Neural progenitor cell (in vitro differentiated cells): ENCODE data around the gene MESP2. TPM values are rescaled to one million over a fixed set of nuclear protein-coding genes. Genes with fewer than 3 reads are reported as not detected.
A peak's percentile ranks its signal among the peaks of the same experiment; 100 is the strongest.

Experiments used
- DNase-seq: peaks from one replicate; pipeline ENCODE4 v3.0.0-alpha.2; 2016; ENCODE audit warnings: low spot score
- H2AFZ ChIP-seq: fragments of 200-600 bp; sonication (generic); replicated peaks from 2 replicates; pipeline ENCODE4 v1.6.1; 2016; ENCODE audit warnings: antibody characterized with exemption
- H3F3A ChIP-seq: fragments of 200-600 bp; sonication (generic); 2 replicates; pipeline ENCODE4 v1.6.1; 2016; ENCODE audit warnings: antibody characterized with exemption, low read depth
- H3K27ac ChIP-seq: fragments of 200-600 bp; sonication (generic); 2 replicates; pipeline ENCODE4 v1.5.1; 2016; ENCODE audit warnings: mild to moderate bottlenecking
- H3K27me3 ChIP-seq: fragments of 200-600 bp; sonication (generic); 2 replicates; pipeline ENCODE4 v1.6.1; 2016; ENCODE audit warnings: mild to moderate bottlenecking, moderate library complexity
- H3K36me3 ChIP-seq: fragments of 200-600 bp; sonication (generic); 2 replicates; pipeline ENCODE4 v1.5.1; 2016
- H3K4me1 ChIP-seq: fragments of 200-600 bp; sonication (generic); 2 replicates; pipeline ENCODE4 v1.6.1; 2016; ENCODE audit warnings: mixed run types
- H3K4me2 ChIP-seq: fragments of 200-600 bp; sonication (generic); 2 replicates; pipeline ENCODE4 v1.6.1; 2016
- H3K4me3 ChIP-seq: fragments of 200-600 bp; sonication (generic); 2 replicates; pipeline ENCODE4 v1.5.1; 2016
- H3K79me2 ChIP-seq: fragments of 200-600 bp; sonication (generic); 2 replicates; pipeline ENCODE4 v1.6.1; 2016; ENCODE audit warnings: low read depth
- H3K9ac ChIP-seq: fragments of 200-600 bp; sonication (generic); 2 replicates; pipeline ENCODE4 v1.6.1; 2016
- H3K9me3 ChIP-seq: fragments of 200-600 bp; sonication (generic); 2 replicates; pipeline ENCODE4 v1.5.1; 2016; ENCODE audit warnings: low read depth
- H4K20me1 ChIP-seq: fragments of 200-600 bp; sonication (generic); 2 replicates; pipeline ENCODE4 v1.6.1; 2016; ENCODE audit warnings: low read depth
- H3K27ac Mint-ChIP-seq: 3 replicates; pipeline ENCODE4 v1.8.0; 2021; ENCODE audit warnings: mixed read lengths
- H3K27me3 Mint-ChIP-seq: 2 replicates; pipeline ENCODE4 v1.8.0; 2022; ENCODE audit warnings: low read depth, mild to moderate bottlenecking, inconsistent platforms, moderate library complexity, mixed read lengths; ENCODE audit not compliant: insufficient read depth
- H3K36me3 Mint-ChIP-seq: 3 replicates; pipeline ENCODE4 v1.8.0; 2021; ENCODE audit warnings: mixed read lengths
- H3K4me1 Mint-ChIP-seq: 3 replicates; pipeline ENCODE4 v1.8.0; 2021; ENCODE audit warnings: mixed read lengths
- H3K4me3 Mint-ChIP-seq: 3 replicates; pipeline ENCODE4 v1.8.0; 2021; ENCODE audit warnings: mild to moderate bottlenecking, moderate library complexity, mixed read lengths
- H3K9me3 Mint-ChIP-seq: 3 replicates; pipeline ENCODE4 v1.8.0; 2020; ENCODE audit warnings: mixed read lengths
- CTCF ChIP-seq: fragments of 200-600 bp; sonication (generic); IDR thresholded peaks from 2 replicates; pipeline ENCODE4 v1.5.1; 2017; ENCODE audit warnings: antibody characterized with exemption, mild to moderate bottlenecking
- EZH2 ChIP-seq: fragments of 200-600 bp; sonication (generic); IDR thresholded peaks from 2 replicates; pipeline ENCODE4 v1.6.1; 2017; ENCODE audit warnings: antibody characterized with exemption, mild to moderate bottlenecking, moderate library complexity
- EZH2phosphoT487 ChIP-seq: fragments of 200-600 bp; sonication (generic); IDR thresholded peaks from 2 replicates; pipeline ENCODE4 v1.6.1; 2017; ENCODE audit warnings: antibody characterized with exemption
- total RNA-seq: library from RNA; depleted of rRNA; stranded (reverse); fragments of >200 nt; gene quantifications from 2 replicates; pipeline ENCODE4 v1.2.3, GENCODE V29; 2015; ENCODE audit warnings: low replicate concordance

Gene MESP2
- total RNA-seq, 1 donor from 2014 or later, result not detected

- Histone ChIP-seq H3K79me2 (no peaks in the 10 kb centered on the region), H3K4me1 (no peaks in the 10 kb centered on the region), H3K27ac (no peak overlapping the region), H3K36me3 (no peaks in the 10 kb centered on the region), H3K9me3 (no peaks in the 10 kb centered on the region), H3K9ac (no peak overlapping the region), H2AFZ (no peak overlapping the region), H4K20me1 (peaks cover 14% of the 10 kb centered on the region), H3K4me2 (peak overlapping the region; percentile 77), H3K4me3 (no peak overlapping the region), H3K27me3 (peaks cover 85% of the 10 kb centered on the region), H3F3A (peaks cover 11% of the 10 kb centered on the region)
- no peaks in the 10 kb centered on the region for H3K9me3 Mint-ChIP-seq
- H3K36me3 Mint-ChIP-seq, result no peaks in the 10 kb centered on the region
- H3K27me3 Mint-ChIP-seq, result peaks cover 25% of the 10 kb centered on the region
- no peak overlapping the region for H3K4me3 Mint-ChIP-seq
- H3K4me1 Mint-ChIP-seq, result peaks cover 3% of the 10 kb centered on the region
- no peak for TF ChIP-seq EZH2
- TF ChIP-seq EZH2phosphoT487, result no peak
- no peak for TF ChIP-seq CTCF
- no peak for DNase-seq
- no peak overlapping the region for H3K27ac Mint-ChIP-seq
These were observed 24.4 kb upstream of the MESP2 start for GRCh38 chr15:89751748-89752147.

- no peak overlapping the region for H3K27ac ChIP-seq
- H3K27ac Mint-ChIP-seq, result no peak overlapping the region
- no peaks in the 10 kb centered on the region for H3K79me2 ChIP-seq
- no peak for DNase-seq
- H3K9me3 ChIP-seq, result no peaks in the 10 kb centered on the region
- no peak overlapping the region for H3K4me2 ChIP-seq
- peaks cover 3% of the 10 kb centered on the region for H3K4me1 Mint-ChIP-seq
- no peak overlapping the region for H3K4me3 Mint-ChIP-seq
- H3K36me3 Mint-ChIP-seq, result no peaks in the 10 kb centered on the region
- H3K9ac ChIP-seq, result no peak overlapping the region
- no peaks in the 10 kb centered on the region for H3F3A ChIP-seq
- peaks cover 8% of the 10 kb centered on the region for H4K20me1 ChIP-seq
- no peaks in the 10 kb centered on the region for H3K36me3 ChIP-seq
- no peaks in the 10 kb centered on the region for H3K4me1 ChIP-seq
- peaks cover 64% of the 10 kb centered on the region for H3K27me3 ChIP-seq
- H2AFZ ChIP-seq, result no peak overlapping the region
- H3K27me3 Mint-ChIP-seq, result peaks cover 15% of the 10 kb centered on the region
- no peak overlapping the region for H3K4me3 ChIP-seq
- no peak for TF ChIP-seq EZH2
- no peak for TF ChIP-seq CTCF
- no peak for TF ChIP-seq EZH2phosphoT487
- no peaks in the 10 kb centered on the region for H3K9me3 Mint-ChIP-seq
These were observed 22.3 kb upstream of the MESP2 start for GRCh38 chr15:89753855-89754254.

- H3K27me3 ChIP-seq, result peaks cover 57% of the 10 kb centered on the region
- no peaks in the 10 kb centered on the region for H3K36me3 ChIP-seq
- no peak for DNase-seq
- no peaks in the 10 kb centered on the region for H3K4me1 ChIP-seq
- peaks cover 14% of the 10 kb centered on the region for H3K27me3 Mint-ChIP-seq
- H4K20me1 ChIP-seq, result peaks cover 2% of the 10 kb centered on the region
- no peak overlapping the region for H3K4me3 ChIP-seq
- no peaks in the 10 kb centered on the region for H3F3A ChIP-seq
- H3K9ac ChIP-seq, result no peak overlapping the region
- H3K4me2 ChIP-seq, result no peak overlapping the region
- no peak overlapping the region for H3K27ac ChIP-seq
- peaks cover under 1% of the 10 kb centered on the region for H3K4me1 Mint-ChIP-seq
- H3K27ac Mint-ChIP-seq, result no peak overlapping the region
- no peak overlapping the region for H2AFZ ChIP-seq
- no peak for TF ChIP-seq EZH2phosphoT487
- no peak for TF ChIP-seq CTCF
- H3K9me3 ChIP-seq, result no peaks in the 10 kb centered on the region
- no peaks in the 10 kb centered on the region for H3K9me3 Mint-ChIP-seq
- no peak overlapping the region for H3K4me3 Mint-ChIP-seq
- H3K79me2 ChIP-seq, result no peaks in the 10 kb centered on the region
- H3K36me3 Mint-ChIP-seq, result no peaks in the 10 kb centered on the region
These were observed 21.6 kb upstream of the MESP2 start for GRCh38 chr15:89754361-89755154.
